Tibial artery (tissue), 4 donors: ENCODE results near the gene SYCE3.

Experiments
- DNase-seq, 2 donors: peaks; one replicate each; pipeline ENCODE4 v3.0.0-alpha.2; 2019
- H3K27ac ChIP-seq, 2 donors: fragments of 200-600 bp; sonication (generic) in 1 of 2; 1 replicate in 1 of 2; 2 replicates in 1 of 2; pipeline ENCODE4 v1.5.1; 2018 to 2019; ENCODE audit warnings: mild to moderate bottlenecking in 1 of 2
- H3K27me3 ChIP-seq, 2 donors: fragments of 200-600 bp; sonication (generic) in 1 of 2; one replicate each; pipeline versions ENCODE4 v1.5.1 to v1.6.0; 2016 to 2019
- H3K36me3 ChIP-seq, 3 donors: fragments of 200-600 bp; sonication (generic) in 2 of 3; one replicate each; pipeline ENCODE4 v1.5.1; 2016 to 2019; ENCODE audit warnings: mild to moderate bottlenecking in 2 of 3
- H3K4me1 ChIP-seq, 4 donors: fragments of 200-600 bp; sonication (generic) in 2 of 4; 1 replicate in 3 of 4; 2 replicates in 1 of 4; pipeline ENCODE4 v1.5.1; 2016 to 2019
- H3K4me3 ChIP-seq, 2 donors: fragments of 200-600 bp; sonication (generic) in 1 of 2; 1 replicate in 1 of 2; 2 replicates in 1 of 2; pipeline ENCODE4 v1.5.1; 2018 to 2019; ENCODE audit warnings: mild to moderate bottlenecking in 2 of 2
- H3K9me3 ChIP-seq, 3 donors: fragments of 200-600 bp; sonication (generic) in 1 of 3; one replicate each; pipeline ENCODE4 v1.5.1; 2016 to 2019
- CTCF ChIP-seq, 2 experiments: fragments of 200-600 bp in 1 of 2; fragments of 450-650 bp in 1 of 2; IDR thresholded peaks; one replicate each; pipeline ENCODE4 v1.5.1; 2017 to 2019; ENCODE audit warnings: antibody characterized with exemption in 2 of 2, mild to moderate bottlenecking in 1 of 2, moderate library complexity in 1 of 2
- intact Hi-C: fragments of 100-400 bp; cut with DNase I; formaldehyde crosslinking; loops from one replicate; pipeline ENCODE4 v1.15.0; 2023; ENCODE audit warnings: low total_unique reads

The SYCE3 gene

GRCh38 chr22:50603511-50604255 is 41.0 kb upstream of the SYCE3 start:
- H3K4me1 ChIP-seq: peaks cover 0 to 18% (median 10%) of the 10 kb centered on the region in 4 donors
- H3K27ac ChIP-seq: no peak overlapping the region
- H3K27me3 ChIP-seq: peaks cover 5 to 92% of the 10 kb centered on the region in 2 donors
- H3K4me3 ChIP-seq: no peak overlapping the region
- H3K9me3 ChIP-seq: no peaks in the 10 kb centered on the region
- no peaks in the 10 kb centered on the region for H3K36me3 ChIP-seq
- intact Hi-C loops: no loop called here
- no peak for DNase-seq
- TF ChIP-seq CTCF (IDR thresholded peaks at IDR 0.05): no peak

GRCh38 chr22:50602338-50602700 is 39.6 kb upstream of the SYCE3 start:
- H3K27ac ChIP-seq: no peak overlapping the region
- intact Hi-C loops: no loop called here
- TF ChIP-seq CTCF (IDR thresholded peaks at IDR 0.05): no peak
- no peak for DNase-seq
- no peak overlapping the region for H3K4me3 ChIP-seq
- peaks cover 0 to 18% (median 10%) of the 10 kb centered on the region in 4 donors for H3K4me1 ChIP-seq
- H3K9me3 ChIP-seq: no peaks in the 10 kb centered on the region
- no peaks in the 10 kb centered on the region for H3K36me3 ChIP-seq
- peaks cover 5 to 87% of the 10 kb centered on the region in 2 donors for H3K27me3 ChIP-seq

GRCh38 chr22:50601669-50602337 is 39.1 kb upstream of the SYCE3 start:
- peaks cover 0 to 18% (median 10%) of the 10 kb centered on the region in 4 donors for H3K4me1 ChIP-seq
- peaks cover 5 to 82% of the 10 kb centered on the region in 2 donors for H3K27me3 ChIP-seq
- H3K4me3 ChIP-seq: no peak overlapping the region
- intact Hi-C loops: no loop called here
- H3K27ac ChIP-seq: no peak overlapping the region
- no peak for TF ChIP-seq CTCF (IDR thresholded peaks at IDR 0.05)
- peaks cover 0 to 5% (median 0%) of the 10 kb centered on the region in 3 donors for H3K36me3 ChIP-seq
- H3K9me3 ChIP-seq: no peaks in the 10 kb centered on the region
- DNase-seq: no peak

- Histone ChIP-seq H3K27ac (no peak overlapping the region), H3K4me1 (peaks cover 0 to 18% (median 10%) of the 10 kb centered on the region in 4 donors), H3K27me3 (peaks cover 5 to 75% of the 10 kb centered on the region in 2 donors), H3K4me3 (peak overlapping the region; percentile 25 to 47), H3K36me3 (peaks cover 0 to 6% (median 0%) of the 10 kb centered on the region in 3 donors), H3K9me3 (no peaks in the 10 kb centered on the region)
- peak in 1 of 2 donors; percentile 7 for DNase-seq
- no peak for TF ChIP-seq CTCF (IDR thresholded peaks at IDR 0.05)
- intact Hi-C loops: no loop called here
Observed at GRCh38 chr22:50600967-50601668, 38.4 kb upstream of the SYCE3 start.

- H3K4me1 ChIP-seq: peaks cover 0 to 18% (median 10%) of the 10 kb centered on the region in 4 donors
- peaks cover 5 to 70% of the 10 kb centered on the region in 2 donors for H3K27me3 ChIP-seq
- peaks cover 0 to 6% (median 0%) of the 10 kb centered on the region in 3 donors for H3K36me3 ChIP-seq
- no peak for TF ChIP-seq CTCF (IDR thresholded peaks at IDR 0.05)
- DNase-seq: peak in 1 of 2 donors; percentile 10
- intact Hi-C loops: no loop called here
- H3K9me3 ChIP-seq: no peaks in the 10 kb centered on the region
- no peak within 1 kb of the TSS for H3K27ac ChIP-seq
- peak within 1 kb of the TSS; percentile 25 to 47 for H3K4me3 ChIP-seq
Observed at GRCh38 chr22:50600538-50600937, 37.8 kb upstream of the SYCE3 start, which contains the start of gene MAPK8IP2. MAPK8IP2 (plus strand) TSS chr22:50600793; CDS start chr22:50600819, 26 bp downstream.
